HG02852 (cell line): ENCODE results near the gene SNRK.

ENCODE experiments used
- ATAC-seq: cut with Tn5 transposase; IDR thresholded peaks from one replicate; pipeline ENCODE4 v1.9.1; 2021; ENCODE audit warnings: mild to moderate bottlenecking, moderate library complexity; ENCODE audit not compliant: unreplicated experiment

SNRK gene

DNA sequence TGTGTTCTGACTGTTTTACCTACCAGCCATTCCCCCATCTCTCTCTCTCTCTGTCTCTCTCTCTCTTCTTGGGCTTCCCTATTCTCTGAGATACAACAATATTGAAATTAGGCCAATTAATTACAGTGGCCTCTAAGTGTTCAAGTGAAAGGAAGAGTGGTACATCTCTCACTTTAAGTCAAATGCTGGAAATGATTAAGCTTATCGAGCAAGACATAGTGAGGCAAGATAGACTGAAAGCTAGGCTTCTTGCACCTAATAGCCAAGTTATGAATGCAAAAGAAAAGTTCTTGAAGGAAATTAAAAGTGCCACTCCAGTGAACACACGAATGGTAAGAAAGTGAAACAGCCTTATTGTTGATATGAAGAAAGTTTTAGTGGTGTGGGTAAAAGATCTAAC lies 21.3 kb downstream of the SNRK start:
- no peak for ATAC-seq

DNA sequence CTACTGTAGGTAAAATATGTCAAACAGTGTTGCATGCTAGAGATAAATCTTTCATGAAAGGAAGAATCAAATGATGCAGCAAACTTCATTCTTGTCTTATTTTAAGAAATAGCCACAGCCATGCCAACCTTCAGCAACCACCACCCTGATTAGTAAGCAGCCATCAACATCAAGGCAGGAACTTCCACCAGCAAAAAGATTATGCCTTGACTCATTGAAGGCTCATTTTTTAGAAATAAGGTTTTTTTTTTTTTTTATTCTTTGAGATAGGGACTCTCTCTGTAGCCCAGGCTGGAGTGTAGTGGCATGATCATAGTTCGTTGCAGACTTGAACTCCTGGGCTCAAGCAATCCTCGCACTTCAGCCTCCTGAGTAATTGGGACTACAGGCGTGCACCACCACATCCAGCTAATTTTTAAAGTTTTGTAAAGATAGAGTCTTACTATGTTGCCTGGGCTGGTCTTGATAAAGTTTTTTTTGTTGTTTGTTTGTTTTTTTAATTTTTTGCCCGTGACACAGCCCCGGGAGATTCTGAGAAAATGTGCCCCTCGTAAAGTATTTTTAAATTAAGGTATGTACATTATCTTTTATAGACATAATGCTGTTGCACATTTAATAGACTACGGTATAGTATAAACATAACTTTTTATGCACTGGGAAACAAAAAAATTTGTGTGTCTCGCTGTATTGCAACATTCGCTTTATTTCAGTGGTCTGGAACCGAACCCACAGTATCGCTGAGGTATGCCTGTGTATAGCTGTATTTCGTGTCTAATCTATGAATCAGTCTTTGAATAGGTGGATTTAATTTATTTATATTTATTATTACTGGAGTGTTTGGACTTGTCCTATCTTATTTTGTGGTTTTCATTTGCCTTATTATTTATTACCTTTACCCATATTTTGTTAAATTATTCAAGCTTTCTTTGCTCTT lies 23.3 kb downstream of the SNRK start:
- no peak for ATAC-seq

DNA sequence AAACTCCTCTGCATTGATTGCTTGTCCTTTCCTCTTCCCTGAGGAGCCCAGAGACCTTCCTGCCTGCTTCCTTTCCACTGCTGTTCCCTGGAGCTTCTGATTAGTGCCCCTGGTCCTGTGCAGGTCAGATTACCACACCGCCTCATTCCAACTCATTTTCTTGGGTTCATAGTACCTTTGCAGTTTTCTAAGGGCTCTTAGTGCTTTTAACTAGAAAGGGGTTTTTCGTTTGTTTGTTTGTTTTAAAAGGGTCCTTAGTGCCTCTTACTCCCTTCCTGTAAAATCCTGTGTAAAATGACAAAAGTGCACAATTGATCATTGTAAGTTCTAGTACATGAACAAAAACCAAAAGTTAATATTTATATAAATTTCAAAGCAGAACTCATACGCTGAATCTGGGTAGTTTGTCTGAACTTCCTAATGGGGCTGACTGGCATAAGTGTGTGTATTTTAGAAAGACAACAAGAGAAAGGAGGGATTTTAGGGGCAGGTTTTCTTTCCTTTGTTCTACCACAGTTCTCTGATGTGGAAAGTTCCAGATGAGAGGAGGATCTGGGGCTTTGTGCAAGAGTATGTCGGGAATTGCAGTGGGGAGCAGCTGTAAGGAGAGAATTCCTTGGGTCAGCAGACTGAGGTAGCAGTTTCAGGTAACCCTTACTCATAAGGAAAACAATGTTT lies 30.6 kb downstream of the SNRK start:
- ATAC-seq, result no peak

DNA sequence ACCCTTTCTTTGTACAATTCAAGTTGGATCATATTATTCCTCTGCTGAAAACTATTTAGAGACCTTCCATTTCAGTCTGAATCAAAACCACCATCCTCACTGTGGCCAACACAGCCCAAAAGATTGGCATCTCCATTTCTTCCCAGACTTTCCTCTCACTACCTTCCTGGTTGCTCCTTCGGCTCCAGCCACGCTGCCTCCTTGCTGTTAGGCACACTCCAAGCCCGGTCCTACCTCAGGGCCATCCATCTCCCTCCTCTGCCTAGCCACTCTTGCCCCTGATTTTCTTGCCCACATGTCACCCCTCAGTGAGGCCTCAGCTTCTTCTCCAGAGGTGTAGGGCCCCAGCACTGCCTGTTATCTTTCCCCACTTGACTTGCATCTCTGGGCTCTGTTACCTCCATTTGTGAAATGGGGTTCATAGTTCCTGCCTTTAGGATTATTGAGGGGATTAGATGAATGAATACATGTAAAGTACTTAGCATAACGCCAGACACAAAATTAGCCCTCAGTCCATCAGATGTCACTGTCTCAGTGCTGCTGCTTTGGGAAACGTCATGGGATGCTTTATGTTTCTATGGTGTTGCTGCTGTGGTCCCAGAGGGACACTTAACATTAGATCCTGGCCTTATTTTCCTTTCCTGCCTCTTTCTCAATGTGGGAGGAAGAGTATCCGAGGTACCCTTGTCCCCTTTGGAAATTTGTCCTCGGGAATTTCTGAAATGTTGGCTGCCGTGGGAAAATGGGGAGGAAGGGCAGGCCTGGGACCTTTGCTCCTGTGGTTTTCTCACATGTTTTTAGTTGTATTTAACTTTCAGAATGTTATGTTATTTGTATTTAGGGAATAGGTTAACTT lies 31.3 kb downstream of the SNRK start:
- ATAC-seq, result no peak

DNA sequence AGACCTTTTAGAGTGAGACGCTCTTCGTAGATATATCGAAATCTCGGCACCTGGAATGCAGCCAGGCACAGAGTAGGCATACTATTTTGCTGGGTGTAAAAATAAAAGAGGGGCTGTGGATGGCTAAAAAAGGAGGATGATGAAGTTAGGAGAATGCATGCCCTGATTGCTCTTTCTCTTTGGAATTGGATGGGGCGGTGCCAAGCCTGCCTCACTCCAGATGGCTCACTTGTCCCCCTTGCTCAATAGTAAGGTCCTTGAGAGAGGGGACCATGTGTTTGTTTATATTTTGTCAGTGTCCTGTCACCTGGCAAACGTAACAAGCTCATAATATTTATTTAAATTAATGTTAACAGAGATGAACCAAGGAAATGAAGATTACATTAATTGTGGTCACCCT lies 33.0 kb downstream of the SNRK start:
- no peak for ATAC-seq

DNA sequence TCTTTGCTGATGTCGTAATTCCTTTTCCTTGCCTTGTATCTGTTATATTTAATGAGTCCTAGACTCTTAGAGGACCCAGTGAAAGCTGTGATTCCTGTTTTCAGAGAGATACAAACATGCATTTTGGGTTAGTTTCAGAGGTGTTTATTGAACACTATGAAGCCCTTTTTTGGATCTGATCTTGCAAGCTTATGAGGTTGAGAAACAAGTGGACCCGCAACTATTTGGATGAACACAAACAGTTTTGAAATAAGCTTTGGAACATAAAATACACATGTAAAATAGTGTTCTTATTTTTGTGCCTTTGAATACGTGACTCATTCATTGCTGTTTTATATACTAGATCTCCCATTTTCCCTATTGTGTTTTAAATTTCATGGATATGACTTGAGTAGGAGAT lies 33.5 kb downstream of the SNRK start:
- ATAC-seq, result no peak

DNA sequence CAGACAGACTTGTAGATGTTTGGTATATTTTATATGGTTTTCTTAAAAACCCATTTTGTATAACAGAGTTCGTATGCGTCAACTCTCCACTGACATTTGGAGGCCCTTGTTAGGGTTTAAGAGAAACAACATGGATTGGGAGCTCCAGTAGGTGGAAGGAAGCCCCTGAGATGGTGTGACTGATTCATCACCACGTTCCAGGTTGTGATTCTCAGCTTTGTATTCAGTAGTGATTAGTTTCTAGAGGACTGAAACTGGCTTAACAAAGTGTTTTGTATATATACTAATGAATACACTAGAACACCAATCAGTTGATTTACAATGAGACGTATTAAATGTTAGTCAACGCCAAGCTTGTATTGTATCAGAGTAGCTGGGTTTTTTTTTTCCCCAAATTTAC lies 33.9 kb downstream of the SNRK start:
- ATAC-seq, result no peak

DNA sequence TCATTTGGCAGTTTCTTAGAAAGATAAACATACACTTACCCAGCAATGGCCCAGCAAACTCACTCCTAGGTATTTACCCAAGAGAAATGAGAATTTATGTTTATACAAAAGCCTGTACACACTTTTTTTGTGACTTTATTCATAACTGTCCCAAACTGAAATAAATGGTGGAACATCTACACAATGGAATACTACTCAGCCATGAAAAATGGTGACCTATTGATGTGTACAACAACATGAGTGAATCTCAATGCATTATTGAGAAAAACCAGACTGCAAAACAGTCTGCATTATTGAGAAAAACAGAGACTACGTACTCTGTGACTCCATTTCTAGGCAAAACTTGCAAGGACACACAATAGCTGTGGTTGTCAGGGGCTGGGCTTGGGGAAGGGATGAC lies 37.2 kb downstream of the SNRK start:
- no peak for ATAC-seq

DNA sequence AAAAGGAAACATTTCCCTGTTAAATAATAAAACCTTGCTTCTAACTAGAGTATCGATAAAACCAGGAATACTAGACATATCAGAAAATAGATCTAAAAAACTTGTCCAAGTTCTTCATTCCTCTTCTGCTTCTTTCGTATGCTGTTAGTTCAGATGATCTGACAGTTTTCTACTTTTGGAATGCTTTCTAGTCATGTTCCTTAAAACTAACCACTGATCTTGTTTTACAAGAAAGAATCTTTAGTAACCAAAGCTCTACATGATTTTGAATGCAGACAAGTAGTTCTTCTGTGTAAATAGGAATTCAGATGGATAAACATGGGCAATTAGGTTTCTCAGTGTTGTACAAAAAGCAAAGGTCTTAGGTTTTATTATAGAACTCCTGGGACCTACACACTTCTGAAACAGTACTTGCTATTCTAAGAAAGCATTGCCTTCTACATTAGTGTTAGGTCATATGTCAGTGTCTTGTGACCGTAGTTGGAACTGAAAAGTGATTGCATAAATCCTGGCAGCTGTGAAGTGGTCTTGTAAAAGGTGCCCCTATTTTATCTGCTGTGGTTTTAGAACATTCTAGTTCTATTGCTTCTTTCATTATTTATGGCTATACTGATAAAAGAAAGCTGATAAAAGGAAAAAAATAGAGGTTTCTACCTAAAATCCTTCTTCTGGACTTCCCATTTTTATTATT lies 40.7 kb downstream of the SNRK start:
- no peak for ATAC-seq

DNA sequence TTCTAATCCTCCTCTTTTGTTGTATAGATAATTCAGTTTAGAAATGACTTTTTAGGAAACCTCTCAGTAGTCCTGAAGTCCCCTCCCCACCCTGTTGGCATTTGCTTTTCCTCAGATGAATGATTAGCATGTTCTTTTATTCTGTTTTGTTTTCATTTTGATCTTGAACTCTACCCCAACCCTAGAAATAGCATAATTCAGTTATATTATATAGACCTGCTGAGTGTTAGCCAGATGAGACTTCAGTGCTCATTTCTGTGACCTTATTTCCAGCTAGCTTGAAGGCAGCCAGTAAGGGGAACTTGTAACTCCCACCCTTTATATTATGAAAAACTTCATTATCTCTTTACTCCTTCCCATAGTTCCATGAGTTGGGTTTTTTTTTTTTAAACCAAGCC lies 41.2 kb downstream of the SNRK start:
- no peak for ATAC-seq

DNA sequence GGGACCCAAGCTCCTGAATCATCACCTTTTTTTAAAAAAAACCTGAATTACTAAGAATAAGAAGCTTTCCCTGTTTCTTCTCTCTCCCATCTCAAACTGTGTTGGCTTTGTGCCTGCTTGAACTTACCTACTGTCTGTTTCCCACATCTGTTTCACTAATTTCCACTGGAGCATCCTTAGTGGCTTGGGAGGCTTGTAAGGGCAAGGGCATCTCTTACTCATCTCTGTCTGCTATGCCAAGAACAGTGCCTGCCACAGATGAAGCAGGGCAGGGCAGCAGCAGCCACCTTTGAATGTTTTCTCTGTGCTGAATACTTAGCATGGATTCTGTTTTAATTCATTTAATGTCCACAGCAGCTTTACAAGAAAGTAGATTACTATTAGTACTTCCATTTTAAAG lies 42.3 kb downstream of the SNRK start:
- ATAC-seq, result no peak

DNA sequence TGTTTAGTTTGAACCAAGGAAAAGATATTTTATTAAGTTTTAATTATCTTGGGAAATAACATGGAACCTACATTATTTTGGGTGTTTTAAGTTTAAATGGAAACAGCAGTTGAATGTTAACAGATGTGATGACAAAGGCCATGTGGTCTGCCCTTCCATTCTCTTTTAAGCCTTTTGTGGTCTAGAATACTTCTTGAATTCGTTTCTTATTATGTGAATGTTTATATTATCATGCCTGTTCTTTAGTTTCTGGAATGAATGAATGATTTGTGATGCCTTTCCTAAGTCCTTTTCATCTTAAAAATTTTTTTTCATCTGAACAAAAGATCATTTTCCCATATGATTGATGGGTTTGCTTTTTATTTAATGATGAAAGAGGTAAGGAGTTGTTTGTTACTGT lies 44.6 kb downstream of the SNRK start:
- no peak for ATAC-seq

DNA sequence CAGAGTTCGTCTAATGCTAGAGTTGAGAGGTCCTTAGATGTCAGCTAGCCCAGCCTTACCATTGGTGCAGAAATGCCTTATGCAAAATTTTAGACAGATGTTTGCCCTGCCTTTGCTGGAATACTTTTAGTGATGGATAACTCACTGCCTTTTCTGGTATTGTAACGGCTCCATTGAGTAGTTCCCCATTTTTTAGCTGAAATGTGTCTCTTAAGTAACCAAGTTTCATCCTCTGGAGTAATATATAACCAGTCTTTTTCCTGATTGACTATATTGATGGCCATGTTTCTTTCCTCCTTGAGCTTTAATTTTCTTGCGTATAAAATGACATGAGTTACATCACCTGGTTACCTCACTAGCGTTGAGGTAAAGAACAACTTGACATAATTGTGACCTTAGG lies 45.0 kb downstream of the SNRK start:
- no peak for ATAC-seq

DNA sequence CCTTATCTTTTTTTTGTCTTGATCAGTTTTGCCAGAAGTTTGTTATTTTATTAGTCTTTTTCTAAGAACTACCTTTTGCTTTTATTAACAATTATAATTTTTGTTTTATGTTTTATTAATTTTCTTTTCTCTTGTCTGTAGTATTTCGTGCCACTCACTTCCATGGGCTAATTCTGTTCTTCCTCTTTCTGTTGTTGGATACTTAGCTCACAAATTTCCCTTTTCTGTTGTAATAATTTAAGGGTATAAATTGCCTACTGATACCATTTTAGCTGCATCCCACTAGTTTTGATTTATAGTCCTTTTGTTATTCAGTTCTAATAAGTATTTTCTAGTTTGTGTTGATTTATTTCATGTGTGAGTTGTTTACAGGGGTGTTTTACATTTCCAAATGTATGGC lies 48.6 kb downstream of the SNRK start:
- ATAC-seq, result no peak

DNA sequence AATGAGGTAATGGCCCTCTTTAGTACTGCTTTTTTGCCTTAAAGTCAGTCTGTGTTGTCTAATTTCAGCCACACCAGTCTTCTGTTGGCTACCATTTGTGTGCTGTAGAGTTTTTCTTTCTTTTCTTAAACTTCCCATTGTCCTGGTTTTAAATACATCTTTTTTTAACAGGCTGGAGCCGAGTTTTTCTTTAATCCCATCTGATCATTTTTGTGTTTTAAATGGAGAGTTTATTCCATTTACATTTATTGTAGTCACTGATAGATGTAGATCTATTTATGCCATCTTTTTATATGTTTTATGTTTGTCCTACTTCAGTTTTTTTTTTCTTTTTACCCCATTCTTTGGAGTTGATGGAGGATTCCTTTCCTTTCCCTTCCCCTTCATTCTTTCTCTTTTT lies 49.5 kb downstream of the SNRK start:
- ATAC-seq, result no peak

DNA sequence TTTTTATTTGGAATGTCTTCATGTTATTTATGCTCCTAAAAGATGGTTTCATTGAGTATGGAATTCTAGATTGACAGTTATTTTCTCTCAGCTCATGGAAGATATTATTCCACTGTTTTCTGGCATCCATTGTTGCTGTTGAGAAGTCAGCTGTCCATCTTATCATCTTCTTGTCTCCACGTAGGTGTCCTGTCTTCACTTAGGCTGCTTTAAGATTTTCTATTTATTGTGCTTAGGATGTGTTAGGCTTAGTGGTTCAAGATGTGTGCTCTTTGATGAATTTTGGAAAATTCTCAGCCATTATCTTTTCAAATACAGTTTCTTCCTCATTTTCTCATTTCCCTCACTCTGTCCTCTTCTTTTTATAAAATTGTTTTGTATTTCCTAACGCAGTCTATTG lies 52.0 kb downstream of the SNRK start:
- ATAC-seq, result no peak

DNA sequence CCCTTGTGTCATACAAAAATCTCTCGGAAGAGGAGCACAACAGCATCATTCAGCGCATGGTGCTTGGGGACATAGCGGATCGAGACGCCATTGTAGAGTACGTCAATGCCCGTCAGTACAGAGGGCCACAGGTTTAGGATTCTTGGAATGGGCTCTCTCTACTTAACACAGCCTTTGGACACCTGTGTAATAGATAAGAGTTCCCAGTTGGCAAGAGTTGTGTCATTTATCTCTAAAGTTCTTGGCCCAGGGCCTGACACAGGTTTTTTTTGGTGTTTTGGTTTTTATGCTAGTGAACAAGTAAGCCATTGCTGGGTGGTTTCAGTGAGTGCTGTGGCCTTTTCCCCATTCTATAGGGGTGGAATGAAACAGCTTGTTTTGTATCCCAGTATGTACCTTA lies 54.1 kb downstream of the SNRK start:
- ATAC-seq, result no peak

DNA sequence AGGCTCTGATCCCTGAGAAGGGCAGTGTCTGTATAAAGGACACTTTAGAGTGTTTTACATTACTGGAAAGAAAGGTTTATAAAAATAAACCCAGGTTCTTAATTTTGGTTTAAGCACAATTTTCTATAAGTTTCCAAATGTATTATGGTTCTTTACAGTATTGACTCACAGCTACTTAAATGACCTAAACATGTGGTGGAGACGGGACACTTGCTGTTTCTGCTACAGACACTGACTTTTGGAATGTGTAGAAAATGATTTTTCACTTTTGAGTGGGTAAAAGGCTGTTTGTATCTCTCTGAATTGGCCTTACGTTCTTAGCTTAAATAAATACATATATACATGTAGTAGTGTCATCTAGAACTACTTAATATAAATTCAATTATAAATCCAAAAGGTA lies 55.4 kb downstream of the SNRK start:
- ATAC-seq, result no peak

DNA sequence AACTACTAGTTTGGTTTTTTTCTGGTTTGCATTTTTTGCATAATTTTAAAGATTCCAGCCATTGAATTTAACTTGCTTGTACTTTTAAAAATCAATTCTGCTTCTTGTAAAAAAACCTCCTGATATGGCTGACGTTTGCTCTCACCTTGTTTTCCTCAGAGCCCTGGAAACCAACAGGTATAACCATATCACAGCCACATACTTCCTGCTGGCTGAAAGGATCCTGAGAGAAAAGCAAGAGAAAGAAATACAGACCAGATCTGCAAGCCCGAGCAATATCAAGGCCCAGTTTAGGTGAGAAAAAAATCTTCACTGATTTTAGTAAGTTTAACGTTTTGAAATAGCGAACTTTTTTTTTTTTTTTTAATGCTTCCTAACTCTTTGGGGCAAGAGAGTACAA lies 56.8 kb downstream of the SNRK start:
- no peak for ATAC-seq

DNA sequence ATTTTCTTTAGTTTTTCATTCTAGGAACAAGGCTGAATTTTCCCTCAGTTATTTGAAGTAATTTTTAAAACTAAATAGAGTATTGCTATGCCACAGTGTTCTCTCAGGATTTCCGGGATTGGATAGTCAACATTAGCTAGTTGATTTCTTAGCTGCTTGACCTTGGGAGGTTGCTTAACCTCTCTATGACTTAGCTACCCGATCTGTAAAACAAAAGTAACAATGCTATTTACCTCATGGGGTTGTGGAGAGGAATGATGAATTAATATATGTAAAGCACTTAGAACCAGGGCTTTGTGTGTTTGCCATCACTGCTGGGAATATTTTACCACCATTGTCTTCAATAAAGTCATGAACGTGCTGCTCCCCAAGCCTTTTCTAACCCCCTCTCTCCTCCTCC lies 57.5 kb downstream of the SNRK start:
- ATAC-seq, result no peak

DNA sequence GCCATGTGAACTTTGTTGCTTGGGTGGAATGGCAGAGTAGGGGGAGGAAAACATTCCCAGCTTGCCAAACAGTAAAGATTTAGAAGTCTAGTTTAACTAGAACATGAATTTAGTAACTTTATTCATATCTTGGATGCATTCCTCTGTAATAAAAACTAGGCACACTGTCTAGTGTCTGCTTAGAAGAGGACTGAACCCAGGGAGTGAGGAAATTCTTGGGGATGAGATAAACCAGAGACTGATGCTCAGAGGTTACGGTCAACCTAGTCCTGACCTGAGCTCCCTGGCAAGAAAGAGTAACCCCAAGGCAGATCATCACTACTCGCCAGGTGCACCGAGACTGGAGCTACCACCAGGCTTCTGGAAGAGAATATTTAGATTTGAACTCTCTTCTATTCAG lies 58.2 kb downstream of the SNRK start:
- no peak for ATAC-seq
